K562 (cell line): ENCODE results near the gene USH1G. TPM values are rescaled to one million over a fixed set of nuclear protein-coding genes. Genes with fewer than 3 reads are reported as not detected.
"Not testable (repeated sequence)": the region's sequence is repeated elsewhere in the genome, so short reads cannot be mapped to it uniquely, and the experiment has no call there.

ENCODE experiments used
- ATAC-seq: fragments of 200-7000 bp; cut with Tn5 transposase; 3 replicates; pipeline ENCODE4 v1.9.1; 2020; ENCODE audit warnings: moderate library complexity
- BruUV-seq: library from RNA; stranded (reverse); fragments of 400-500 nt; replicated peaks from 2 replicates; lab custom pipeline; 2021; lab: Mats Ljungman, UMichigan
- CTCF ChIA-PET: fragments of 300-600 bp; formaldehyde crosslinking; extraction: SDS; loops from one replicate; lab custom pipeline; 2021; ENCODE audit warnings: low intra/inter-chr PET ratio; lab: Yijun Ruan, JAX
- POLR2A ChIA-PET: fragments of 300-600, 350-650 bp; sonication (Branson Sonifier 250); formaldehyde crosslinking; extraction: SDS; loops from one replicate; lab custom pipeline; 2021; ENCODE audit warnings: antibody characterized with exemption, inconsistent platforms; lab: Yijun Ruan, JAX
- DNase-seq, 4 experiments: peaks; one replicate each; pipeline versions ENCODE4 v3.0.0 to v3.0.0-alpha.2; 2011 to 2018; ENCODE audit warnings: low spot score in 3 of 4, mixed read lengths in 3 of 4; ENCODE audit errors: extremely low read depth in 1 of 4
- FAIRE-seq: peaks from 2 replicates; lab custom pipeline; 2011; peaks lifted over from hg19 to GRCh38; lab: Jason Lieb, UNC
- H2AFZ ChIP-seq: 2 replicates; pipeline ENCODE4 v1.6.0; 2011; ENCODE audit warnings: low read depth, low read length, control low read depth, inconsistent platforms
- H3K27ac ChIP-seq: fragments of 200-600 bp; 3 replicates; pipeline ENCODE4 v1.8.0; 2011; ENCODE audit warnings: low read depth, mild to moderate bottlenecking, control low read depth, inconsistent platforms, low read length, moderate library complexity, mixed read lengths; ENCODE audit errors: extremely low read depth
- H3K27me3 ChIP-seq, 2 experiments: fragments of 300-600 bp in 1 of 2; 2 replicates in 1 of 2; 3 replicates in 1 of 2; pipeline versions ENCODE4 v1.6.0 to v1.8.0; 2011; ENCODE audit warnings: inconsistent platforms in 2 of 2, low read length in 2 of 2, mild to moderate bottlenecking in 1 of 2, mixed read lengths in 1 of 2, moderate library complexity in 1 of 2; ENCODE audit not compliant: control insufficient read depth in 2 of 2, insufficient read depth in 2 of 2
- H3K36me3 ChIP-seq: fragments of 300-600 bp; 3 replicates; pipeline ENCODE4 v1.8.0; 2011; ENCODE audit warnings: mild to moderate bottlenecking, low read length, inconsistent platforms; ENCODE audit not compliant: control insufficient read depth, insufficient read depth
- H3K4me1 ChIP-seq, 2 experiments: fragments of 200-600 bp in 1 of 2; replicated peaks in 1 of 2; 2 replicates in 1 of 2; 3 replicates in 1 of 2; pipeline versions ENCODE4 v1.5.1 to v1.8.0; 2011; ENCODE audit warnings: inconsistent platforms in 2 of 2, low read length in 2 of 2, mild to moderate bottlenecking in 1 of 2, mixed read lengths in 1 of 2, moderate library complexity in 1 of 2; ENCODE audit not compliant: control insufficient read depth in 2 of 2, insufficient read depth in 2 of 2
- H3K4me2 ChIP-seq: 2 replicates; pipeline ENCODE4 v1.6.1; 2011; ENCODE audit warnings: low read length, control low read depth, inconsistent platforms, mixed read lengths; ENCODE audit not compliant: insufficient read depth
- H3K4me3 ChIP-seq: fragments of 200-600 bp; sonication (generic), shearing (Covaris generic); 2 replicates; pipeline ENCODE4 v1.5.1; 2016; ENCODE audit warnings: control low read depth, inconsistent platforms
- H3K79me2 ChIP-seq: fragments of 200-600 bp; 3 replicates; pipeline ENCODE4 v1.8.0; 2011; ENCODE audit warnings: low read length, inconsistent platforms; ENCODE audit not compliant: control insufficient read depth, insufficient read depth
- H3K9ac ChIP-seq, 2 experiments: 2 replicates each; pipeline versions ENCODE4 v1.6.0 to v1.6.1; 2011; ENCODE audit warnings: low read depth in 2 of 2, low read length in 2 of 2, control low read depth in 1 of 2, inconsistent platforms in 1 of 2, mild to moderate bottlenecking in 1 of 2, mixed read lengths in 1 of 2; ENCODE audit not compliant: insufficient read depth in 1 of 2
- H3K9me1 ChIP-seq: one replicate; pipeline ENCODE4 v1.6.0; 2011; ENCODE audit warnings: inconsistent platforms, mild to moderate bottlenecking, low read length, moderate library complexity; ENCODE audit not compliant: control insufficient read depth, insufficient read depth
- H3K9me3 ChIP-seq: replicated peaks from 2 replicates; pipeline ENCODE4 v1.5.1; 2011; ENCODE audit warnings: low read depth, low read length, inconsistent platforms; ENCODE audit not compliant: control insufficient read depth, insufficient read depth
- H4K20me1 ChIP-seq: replicated peaks from 2 replicates; pipeline ENCODE4 v1.6.1; 2011; ENCODE audit warnings: low read length, inconsistent platforms, mixed read lengths; ENCODE audit not compliant: control insufficient read depth, insufficient read depth
- E2F5 ChIP-seq: sonication (generic); formaldehyde crosslinking; IDR thresholded peaks from 2 replicates; pipeline ENCODE4 v1.8.0; 2022; ENCODE audit warnings: mild to moderate bottlenecking, missing genetic modification reagents
- NFIC ChIP-seq: fragments of 450-650 bp; IDR thresholded peaks from 2 replicates; pipeline ENCODE4 v1.6.1; 2017; ENCODE audit warnings: mild to moderate bottlenecking, inconsistent platforms
- RBFOX2 ChIP-seq: fragments of 200-400 bp; formaldehyde crosslinking; IDR thresholded peaks from 2 replicates; pipeline ENCODE4 v1.6.1; 2017; ENCODE audit warnings: low read depth, mild to moderate bottlenecking, low read length, moderate library complexity
- ZNF263 ChIP-seq: sonication (generic); formaldehyde crosslinking; IDR thresholded peaks from 2 replicates; pipeline ENCODE4 v1.8.0; 2022; ENCODE audit warnings: mild to moderate bottlenecking, missing genetic modification reagents, borderline replicate concordance
- ZNF316 ChIP-seq: fragments of 450-650 bp; IDR thresholded peaks from 2 replicates; pipeline ENCODE4 v1.6.1; 2016
- WGBS: fragments of 100-300 bp; shearing (Covaris generic); methylation state at CpG from one replicate; pipeline ENCODE4 v1.1.6; 2016; ENCODE audit warnings: low coverage, mixed read lengths; ENCODE audit not compliant: insufficient coverage; ENCODE audit errors: missing lambda C conversion rate; 5-methylcytosine and 5-hydroxymethylcytosine counted together
- in situ Hi-C: fragments of 300-500 bp; cut with MboI; formaldehyde crosslinking; loops from 4 replicates; pipeline ENCODE4 v1.15.0; 2018; ENCODE audit warnings: inconsistent platforms, mixed read lengths
- intact Hi-C: fragments of 100-400 bp; cut with micrococcal nuclease; formaldehyde crosslinking; loops from 2 replicates; pipeline ENCODE4 v1.14.2; 2022
- polyA plus RNA-seq, 8 experiments: library from polyadenylated mRNA; depleted of rRNA in 4 of 8; stranded (reverse) in 5 of 8; unstranded in 3 of 8; fragments of >200 nt; fragmentation: Nextera tagmentation in 2 of 8; fragmentation: Illumina TruSeq in 1 of 8; extraction: Ambion mirVana in 2 of 8; extraction: Trizol in 1 of 8; gene quantifications; 2 replicates each; pipeline versions ENCODE4 v1.2.1 to v1.2.3, GENCODE V29; 2011 to 2014; ENCODE audit warnings: inconsistent platforms in 1 of 8, missing spikeins in 1 of 8
- total RNA-seq, 7 experiments: library from RNA; depleted of rRNA in 6 of 7; stranded (reverse); fragments of >200 nt in 6 of 7; fragmentation: Illumina TruSeq in 2 of 7; extraction: Trizol in 2 of 7; gene quantifications; 2 replicates each; pipeline versions ENCODE4 v1.2.1 to v1.2.3, GENCODE V29; 2011 to 2021; ENCODE audit warnings: low replicate concordance in 1 of 7
- TF ChIP-seq, protein P1 (sequence below): fragments of 200-400 bp; formaldehyde crosslinking; IDR thresholded peaks from 2 replicates; pipeline ENCODE4 v1.6.1; 2017; ENCODE audit warnings: mild to moderate bottlenecking, low read depth, low read length, moderate library complexity

USH1G gene
- total and polyA plus RNA-seq, 9 of the 15 experiments (the other 6 are each of a cell fraction or from before 2014, with no cell fraction given): 0.22 to 1.00 (median 0.64) TPM; not detected in 2

DNA sequence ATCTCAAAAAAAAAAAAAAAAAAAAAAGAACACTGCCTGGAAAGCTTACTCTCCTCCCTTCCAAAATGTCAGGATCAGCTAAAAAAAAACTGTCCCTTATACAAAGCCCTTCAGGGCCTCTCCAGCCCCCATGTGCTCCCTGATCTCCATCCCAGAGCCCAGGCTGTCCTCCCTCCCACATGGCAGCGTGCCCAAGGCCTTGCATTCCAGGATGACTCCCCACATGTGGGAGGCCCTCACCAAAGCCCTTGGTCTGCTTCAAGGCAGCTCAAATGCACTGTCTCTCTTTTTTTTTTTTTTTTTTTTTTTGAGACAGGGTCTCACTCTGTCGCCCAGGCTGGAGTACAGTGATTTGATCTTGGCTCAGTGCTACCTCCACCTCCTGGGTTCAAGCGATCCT lies 52.5 kb downstream of the USH1G start:
- intact Hi-C loops: loop anchor here (10.0 kb wide), 1 partner anchor 164 kb away; no protein-coding TSS in a partner anchor
- H3K4me2 ChIP-seq: no peak overlapping the region
- no peaks in the 10 kb centered on the region for H3K9me1 ChIP-seq
- H3K9me3 ChIP-seq: no peaks in the 10 kb centered on the region
- ChIA-PET POLR2A (interaction anchor here (0.6 to 4.2 kb wide), 8 partner anchors 8 to 189 kb away, joined by 3 to 62 read pairs (median 4); partner anchors contain the start of genes GRIN2C and MRPL58), CTCF (no interaction called here)
- ATAC-seq (no peak), FAIRE-seq (no peak), DNase-seq (peak in 1 of 4 experiments; percentile 29)
- in situ Hi-C loops: no loop called here
- no TSS peak for BruUV-seq
- H4K20me1 ChIP-seq: no peaks in the 10 kb centered on the region; the same call in 1 of the 2 replicates
- no peak overlapping the region for H2AFZ ChIP-seq
- H3K4me3 ChIP-seq: no peak overlapping the region
- H3K4me1 ChIP-seq: peaks cover 59 to 67% of the 10 kb centered on the region in 2 experiments
- H3K9ac ChIP-seq: no peak overlapping the region
- 67% methylated on average over 2 of the region's 3 CpGs for WGBS
- peaks cover 29% of the 10 kb centered on the region; the same call in 1 of the 3 replicates for H3K36me3 ChIP-seq
- TF ChIP-seq, protein P1, sequence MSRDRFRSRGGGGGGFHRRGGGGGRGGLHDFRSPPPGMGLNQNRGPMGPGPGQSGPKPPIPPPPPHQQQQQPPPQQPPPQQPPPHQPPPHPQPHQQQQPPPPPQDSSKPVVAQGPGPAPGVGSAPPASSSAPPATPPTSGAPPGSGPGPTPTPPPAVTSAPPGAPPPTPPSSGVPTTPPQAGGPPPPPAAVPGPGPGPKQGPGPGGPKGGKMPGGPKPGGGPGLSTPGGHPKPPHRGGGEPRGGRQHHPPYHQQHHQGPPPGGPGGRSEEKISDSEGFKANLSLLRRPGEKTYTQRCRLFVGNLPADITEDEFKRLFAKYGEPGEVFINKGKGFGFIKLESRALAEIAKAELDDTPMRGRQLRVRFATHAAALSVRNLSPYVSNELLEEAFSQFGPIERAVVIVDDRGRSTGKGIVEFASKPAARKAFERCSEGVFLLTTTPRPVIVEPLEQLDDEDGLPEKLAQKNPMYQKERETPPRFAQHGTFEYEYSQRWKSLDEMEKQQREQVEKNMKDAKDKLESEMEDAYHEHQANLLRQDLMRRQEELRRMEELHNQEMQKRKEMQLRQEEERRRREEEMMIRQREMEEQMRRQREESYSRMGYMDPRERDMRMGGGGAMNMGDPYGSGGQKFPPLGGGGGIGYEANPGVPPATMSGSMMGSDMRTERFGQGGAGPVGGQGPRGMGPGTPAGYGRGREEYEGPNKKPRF: no peak
- TF ChIP-seq E2F5 (CRISPR knock-in tag) (no peak), RBFOX2 (peak; percentile 36; the same call in 1 of the 2 replicates), NFIC (peak; percentile 36), ZNF263 (CRISPR knock-in tag) (peak; percentile 58; the same call in 1 of the 2 replicates), ZNF316 (0 out of 2 replicates have a peak, but pooled peaks have one; percentile 11)
- H3K27ac ChIP-seq: no peak overlapping the region
- H3K27me3 ChIP-seq: no peaks in the 10 kb centered on the region
- peaks cover 29% of the 10 kb centered on the region for H3K79me2 ChIP-seq

DNA sequence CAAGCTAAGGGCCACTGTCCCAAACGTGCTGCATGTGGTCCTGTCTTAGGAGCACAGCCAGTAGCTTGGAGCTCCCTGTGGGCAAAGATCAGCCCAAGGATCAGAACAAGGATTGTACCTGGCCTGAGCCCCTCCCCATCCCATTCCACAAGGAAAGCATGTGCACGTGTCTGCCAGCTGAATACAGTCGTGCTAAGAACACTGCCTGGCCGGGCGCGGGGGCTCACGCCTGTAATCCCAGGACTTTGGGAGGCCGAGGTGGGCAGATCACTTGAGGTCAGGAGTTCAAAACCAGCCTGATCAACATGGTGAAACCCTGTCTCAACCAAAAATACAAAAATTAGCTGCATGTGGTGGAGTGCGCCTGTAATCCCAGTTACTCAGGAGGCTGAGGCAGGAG lies 53.0 kb downstream of the USH1G start:
- H3K9me3 ChIP-seq, ATAC-seq, FAIRE-seq, H3K4me2 ChIP-seq, H3K4me3 ChIP-seq, H3K27ac ChIP-seq, H2AFZ ChIP-seq, BruUV-seq, H4K20me1 ChIP-seq, in situ Hi-C loops, H3K9me1 ChIP-seq, H3K27me3 ChIP-seq, DNase-seq, CTCF ChIA-PET: not testable (repeated sequence)
- intact Hi-C loops: loop anchor here (10.0 kb wide), 1 partner anchor 165 kb away; no protein-coding TSS in a partner anchor
- Histone ChIP-seq H3K36me3 (peaks cover 34% of the 10 kb centered on the region; the same call in 2 of the 3 replicates), H3K79me2 (peaks cover 29% of the 10 kb centered on the region), H3K4me1 (peaks cover 59 to 69% of the 10 kb centered on the region in 2 experiments), H3K9ac (peak overlapping the region in 1 of 2 experiments; percentile 31; a peak in 1 of 4 replicates)
- WGBS: 91% methylated on average over 9 of the region's 9 CpGs
- POLR2A ChIA-PET: interaction anchor here (0.6 to 1.8 kb wide), 6 partner anchors 9 to 190 kb away, joined by 3 to 7 read pairs (median 4); partner anchors contain the start of gene MRPL58
